Vagina (tissue), 2 donors: ENCODE results near the gene ELP5. TPM values are rescaled to one million over a fixed set of nuclear protein-coding genes. Genes with fewer than 3 reads are reported as not detected.
"Not testable (repeated sequence)": the region's sequence is repeated elsewhere in the genome, so short reads cannot be mapped to it uniquely, and the experiment has no call there.

Source experiments
- DNase-seq, 2 donors: peaks; one replicate each; pipeline ENCODE4 v3.0.0-alpha.2; 2017; ENCODE audit errors: extremely low spot score in 2 of 2
- H3K27ac ChIP-seq: fragments of 200-600 bp; sonication (generic); one replicate; pipeline ENCODE4 v1.5.1; 2019
- H3K27me3 ChIP-seq: fragments of 200-600 bp; sonication (generic); one replicate; pipeline ENCODE4 v1.5.1; 2019
- H3K36me3 ChIP-seq, 2 donors: fragments of 200-600 bp; sonication (generic); one replicate each; pipeline ENCODE4 v1.5.1; 2017 to 2019
- H3K4me1 ChIP-seq: fragments of 200-600 bp; sonication (generic); one replicate; pipeline ENCODE4 v1.5.1; 2019
- H3K4me3 ChIP-seq, 2 donors: fragments of 200-600 bp; sonication (generic); 1 replicate in 1 of 2; 2 replicates in 1 of 2; pipeline ENCODE4 v1.5.1; 2016 to 2019
- H3K9me3 ChIP-seq: fragments of 200-600 bp; sonication (generic); one replicate; pipeline ENCODE4 v1.5.1; 2019
- CTCF ChIP-seq, 3 experiments: fragments of 450-650 bp in 2 of 3; fragments of 200-600 bp in 1 of 3; sonication (generic) in 1 of 3; IDR thresholded peaks; one replicate each; pipeline ENCODE4 v1.5.1; 2017 to 2019; ENCODE audit warnings: antibody characterized with exemption in 3 of 3, mild to moderate bottlenecking in 2 of 3, moderate library complexity in 2 of 3
- POLR2A ChIP-seq, 2 donors: fragments of 450-650 bp; IDR thresholded peaks; one replicate each; pipeline ENCODE4 v1.6.1; 2017; ENCODE audit warnings: antibody characterized with exemption in 2 of 2, mild to moderate bottlenecking in 2 of 2, moderate library complexity in 2 of 2
- POLR2AphosphoS5 ChIP-seq, 2 donors: sonication (generic); formaldehyde crosslinking; IDR thresholded peaks; one replicate each; pipeline ENCODE4 v1.9.0; 2017; ENCODE audit warnings: antibody characterized with exemption in 2 of 2, mild to moderate bottlenecking in 2 of 2, low read depth in 1 of 2; ENCODE audit not compliant: insufficient read depth in 1 of 2
- intact Hi-C: fragments of 100-400 bp; cut with DNase I; formaldehyde crosslinking; loops from one replicate; pipeline ENCODE4 v1.15.1; 2023
- total RNA-seq: library from RNA; depleted of rRNA; stranded (reverse); fragments of >200 nt; gene quantifications from one replicate; pipeline ENCODE4 v1.2.3, GENCODE V29; 2016

The ELP5 gene
- total RNA-seq, 1 donor from 2014 or later: 30.9 TPM

- H3K36me3 ChIP-seq: peaks cover 0 to 41% of the 10 kb centered on the region in 2 donors
- TF ChIP-seq POLR2AphosphoS5 (IDR thresholded peaks at IDR 0.05; ENCODE audit: insufficient read depth in 1 of 2, low read depth in 1 of 2): peak in 1 of 2 donors; percentile 94
- TF ChIP-seq POLR2A (IDR thresholded peaks at IDR 0.05): peak in 1 of 2 donors; percentile 76
- no peak for TF ChIP-seq CTCF (IDR thresholded peaks at IDR 0.05)
These were observed 10.0 kb upstream of the ELP5 start, which contains the start of gene GABARAP for GRCh38 chr17:7241783-7242716. Gene GABARAP (minus strand): TSS chr17:7242449. CDS start chr17:7242330, 119 bp downstream.

GRCh38 chr17:7242717-7243452 lies 9.1 kb upstream of the ELP5 start:
- DNase-seq: no peak
- peaks cover 30% of the 10 kb centered on the region for H3K4me1 ChIP-seq
- peak overlapping the region; percentile 99 for H3K27ac ChIP-seq
- intact Hi-C loops: no loop called here
- peak overlapping the region; percentile 64 to 100 for H3K4me3 ChIP-seq
- no peak for TF ChIP-seq CTCF (IDR thresholded peaks at IDR 0.05)
- TF ChIP-seq POLR2A (IDR thresholded peaks at IDR 0.05): no peak
- peak; percentile 92 to 99 for TF ChIP-seq POLR2AphosphoS5 (IDR thresholded peaks at IDR 0.05; ENCODE audit: insufficient read depth in 1 of 2, low read depth in 1 of 2)
- no peaks in the 10 kb centered on the region for H3K27me3 ChIP-seq
- H3K36me3 ChIP-seq: peaks cover 0 to 42% of the 10 kb centered on the region in 2 donors
- no peaks in the 10 kb centered on the region for H3K9me3 ChIP-seq

More at GRCh38 chr17:7241783-7242716, 10.0 kb upstream of the ELP5 start, which contains the start of gene GABARAP:
- H3K27me3 ChIP-seq: no peaks in the 10 kb centered on the region
- H3K27ac ChIP-seq: peak within 1 kb of the TSS; percentile 99
- DNase-seq: no peak
- peak within 1 kb of the TSS; percentile 64 to 100 for H3K4me3 ChIP-seq
- peaks cover 30% of the 10 kb centered on the region for H3K4me1 ChIP-seq
- intact Hi-C loops: no loop called here
- no peaks in the 10 kb centered on the region for H3K9me3 ChIP-seq

- TF ChIP-seq POLR2AphosphoS5 (IDR thresholded peaks at IDR 0.05; ENCODE audit: insufficient read depth in 1 of 2, low read depth in 1 of 2): no peak
- TF ChIP-seq CTCF (IDR thresholded peaks at IDR 0.05): no peak
- no peak for TF ChIP-seq POLR2A (IDR thresholded peaks at IDR 0.05)
- Histone ChIP-seq H3K27me3 (no peaks in the 10 kb centered on the region), H3K4me3 (peak overlapping the region; percentile 64 to 100), H3K36me3 (peaks cover 0 to 42% of the 10 kb centered on the region in 2 donors), H3K27ac (peak overlapping the region; percentile 99), H3K4me1 (peaks cover 35% of the 10 kb centered on the region), H3K9me3 (no peaks in the 10 kb centered on the region)
- intact Hi-C loops: no loop called here
- no peak for DNase-seq
These were observed 8.6 kb upstream of the ELP5 start for GRCh38 chr17:7243453-7243729.

- peaks cover 0 to 42% of the 10 kb centered on the region in 2 donors for H3K36me3 ChIP-seq
- peak overlapping the region; percentile 99 for H3K27ac ChIP-seq
These were observed 8.2 kb upstream of the ELP5 start for GRCh38 chr17:7243838-7244237.

GRCh38 chr17:7246779-7247178 lies 5.2 kb upstream of the ELP5 start:
- no peak overlapping the region for H3K27ac ChIP-seq
- H3K9me3 ChIP-seq: no peaks in the 10 kb centered on the region
- intact Hi-C loops: no loop called here
- H3K27me3 ChIP-seq: no peaks in the 10 kb centered on the region
- peaks cover 0 to 30% of the 10 kb centered on the region in 2 donors for H3K36me3 ChIP-seq
- no peak overlapping the region for H3K4me3 ChIP-seq
- TF ChIP-seq CTCF (IDR thresholded peaks at IDR 0.05) (no peak), POLR2AphosphoS5 (IDR thresholded peaks at IDR 0.05; ENCODE audit: insufficient read depth in 1 of 2, low read depth in 1 of 2) (no peak), POLR2A (IDR thresholded peaks at IDR 0.05) (no peak)
- peaks cover 42% of the 10 kb centered on the region for H3K4me1 ChIP-seq
- DNase-seq: no peak

More at GRCh38 chr17:7243838-7244237, 8.2 kb upstream of the ELP5 start:
- DNase-seq, H3K9me3 ChIP-seq, H3K27me3 ChIP-seq, H3K4me3 ChIP-seq, intact Hi-C loops: not testable (repeated sequence)
- peaks cover 39% of the 10 kb centered on the region for H3K4me1 ChIP-seq
